GM12878 (cell line): ENCODE data around the gene TADA2A. TPM values are rescaled to one million over a fixed set of nuclear protein-coding genes. Genes with fewer than 3 reads are reported as not detected.

ENCODE experiments used
- ATAC-seq: fragments of 200-7000 bp; cut with Tn5 transposase; 3 replicates; pipeline ENCODE4 v1.9.1; 2020; ENCODE audit warnings: mild to moderate bottlenecking, moderate library complexity
- BruUV-seq: library from RNA; stranded (reverse); fragments of 400-500 nt; replicated peaks from 2 replicates; lab custom pipeline; 2021; lab: Mats Ljungman, UMichigan
- CTCF ChIA-PET: fragments of 300-600 bp; sonication (Branson Sonifier 250); formaldehyde crosslinking; extraction: SDS; loops from one replicate; lab custom pipeline; 2021; ENCODE audit warnings: inconsistent platforms; lab: Yijun Ruan, JAX
- POLR2A ChIA-PET: fragments of 350-600 bp; formaldehyde crosslinking; extraction: SDS; loops from one replicate; lab custom pipeline; 2021; ENCODE audit warnings: inconsistent platforms; lab: Charles Lee
- RAD21 ChIA-PET: fragments of 300-600 bp; sonication (Branson Sonifier 250); formaldehyde crosslinking; loops from one replicate; lab custom pipeline; 2023; ENCODE audit warnings: antibody characterized with exemption; ENCODE audit not compliant: unreplicated experiment; lab: Charles Lee
- SMC1A ChIA-PET: fragments of 300-600 bp; sonication (Branson Sonifier 250); formaldehyde crosslinking; loops from one replicate; lab custom pipeline; 2023; ENCODE audit not compliant: unreplicated experiment, uncharacterized antibody; lab: Charles Lee
- DNase-seq: peaks from one replicate; pipeline ENCODE4 v3.0.0-alpha.2; 2011; ENCODE audit warnings: low read depth, low spot score
- FAIRE-seq: peaks from 3 replicates; lab custom pipeline; 2011; peaks lifted over from hg19 to GRCh38; lab: Jason Lieb, UNC
- H2AFZ ChIP-seq: 2 replicates; pipeline ENCODE4 v1.6.0; 2011; ENCODE audit warnings: low read depth, low read length, control low read depth; ENCODE audit not compliant: control insufficient read depth
- H3K27ac ChIP-seq: 2 replicates; pipeline ENCODE4 v1.5.1; 2011; ENCODE audit warnings: control low read depth; ENCODE audit not compliant: control insufficient read depth, insufficient read depth
- H3K27me3 ChIP-seq, 2 experiments: replicated peaks in 1 of 2; 2 replicates each; pipeline versions ENCODE4 v1.6.0 to v1.6.1; 2011; ENCODE audit warnings: low read length in 1 of 2; ENCODE audit not compliant: control insufficient read depth in 2 of 2, insufficient read depth in 2 of 2
- H3K36me3 ChIP-seq, 2 experiments: 2 replicates each; pipeline ENCODE4 v1.5.1; 2011; ENCODE audit warnings: low read length in 1 of 2; ENCODE audit not compliant: control insufficient read depth in 2 of 2, insufficient read depth in 2 of 2
- H3K4me1 ChIP-seq: 2 replicates; pipeline ENCODE4 v1.6.1; 2011; ENCODE audit warnings: mild to moderate bottlenecking, low read length, moderate library complexity, mixed read lengths; ENCODE audit not compliant: control insufficient read depth, insufficient read depth
- H3K4me2 ChIP-seq: 2 replicates; pipeline ENCODE4 v1.6.0; 2011; ENCODE audit warnings: control low read depth; ENCODE audit not compliant: control insufficient read depth, insufficient read depth
- H3K4me3 ChIP-seq: fragments of 200-600 bp; sonication (generic); 2 replicates; pipeline ENCODE4 v1.5.1; 2016
- H3K79me2 ChIP-seq: 2 replicates; pipeline ENCODE4 v1.6.0; 2011; ENCODE audit warnings: low read length; ENCODE audit not compliant: control insufficient read depth, insufficient read depth
- H3K9ac ChIP-seq: 2 replicates; pipeline ENCODE4 v1.8.0; 2011; ENCODE audit warnings: low read length, control low read depth, mixed read lengths; ENCODE audit not compliant: control insufficient read depth, insufficient read depth
- H3K9me3 ChIP-seq: replicated peaks from 3 replicates; pipeline ENCODE4 v1.5.1; 2011; ENCODE audit warnings: mild to moderate bottlenecking, low read length; ENCODE audit not compliant: control insufficient read depth, insufficient read depth
- H4K20me1 ChIP-seq: 2 replicates; pipeline ENCODE4 v1.6.0; 2011; ENCODE audit not compliant: control insufficient read depth, insufficient read depth
- BACH1 ChIP-seq: fragments of 450-650 bp; IDR thresholded peaks from 2 replicates; pipeline ENCODE4 v1.6.1; 2017; ENCODE audit warnings: mild to moderate bottlenecking, borderline replicate concordance
- CBFB ChIP-seq: IDR thresholded peaks from 2 replicates; pipeline ENCODE4 v1.6.1; 2016; ENCODE audit warnings: antibody characterized with exemption, low read depth
- ETV6 ChIP-seq, 2 experiments: fragments of 450-650 bp in 1 of 2; IDR thresholded peaks in 1 of 2; conservative IDR thresholded peaks in 1 of 2; 2 replicates each; pipeline ENCODE4 v1.6.1; 2014; ENCODE audit warnings: antibody characterized with exemption in 1 of 2, borderline replicate concordance in 1 of 2, low read depth in 1 of 2, mild to moderate bottlenecking in 1 of 2, moderate library complexity in 1 of 2
- FOXM1 ChIP-seq: IDR thresholded peaks from 2 replicates; pipeline ENCODE4 v1.6.1; 2012; ENCODE audit warnings: low read depth, mild to moderate bottlenecking, inconsistent platforms, low read length, moderate library complexity
- KLF5 ChIP-seq: fragments of 450-650 bp; IDR thresholded peaks from 2 replicates; pipeline ENCODE4 v1.6.1; 2014; ENCODE audit warnings: mild to moderate bottlenecking; ENCODE audit not compliant: partially characterized antibody
- MTA3 ChIP-seq: IDR thresholded peaks from 2 replicates; pipeline ENCODE4 v1.6.1; 2012; ENCODE audit warnings: low read length, inconsistent platforms, borderline replicate concordance
- MYC ChIP-seq: IDR thresholded peaks from 2 replicates; pipeline ENCODE4 v1.6.1; 2011; ENCODE audit warnings: mild to moderate bottlenecking, low read length, moderate library complexity, inconsistent platforms; ENCODE audit not compliant: insufficient read depth, insufficient replicate concordance, insufficient read length, severe bottlenecking
- NR2F1 ChIP-seq: fragments of 450-650 bp; conservative IDR thresholded peaks from 2 replicates; pipeline ENCODE4 v1.6.1; 2017; ENCODE audit warnings: mild to moderate bottlenecking
- RAD21 ChIP-seq: IDR thresholded peaks from 2 replicates; pipeline ENCODE4 v1.6.1; 2011; ENCODE audit warnings: mild to moderate bottlenecking, low read depth, low read length, moderate library complexity; ENCODE audit not compliant: insufficient read depth
- RBBP5 ChIP-seq: fragments of 200-600 bp; sonication (generic); conservative IDR thresholded peaks from 2 replicates; pipeline ENCODE4 v1.6.1; 2016
- SPI1 ChIP-seq: IDR thresholded peaks from 2 replicates; pipeline ENCODE4 v1.6.1; 2011; ENCODE audit warnings: low read depth, mild to moderate bottlenecking, low read length, moderate library complexity, borderline replicate concordance; ENCODE audit not compliant: insufficient read depth
- WRNIP1 ChIP-seq: IDR thresholded peaks from 2 replicates; pipeline ENCODE4 v1.6.1; 2011; ENCODE audit warnings: low read depth, low read length, improper control_type of control experiment, borderline replicate concordance
- WGBS: methylation state at CpG from one replicate; pipeline ENCODE4 v1.1.6; 2016; ENCODE audit warnings: low lambda C conversion rate; ENCODE audit not compliant: insufficient replicate concordance, insufficient coverage; ENCODE audit errors: missing lambda C conversion rate; 5-methylcytosine and 5-hydroxymethylcytosine counted together
- in situ Hi-C: fragments of 300-500 bp; cut with MboI; formaldehyde crosslinking; loops from 9 replicates; pipeline ENCODE4 v1.14.3; 2018; ENCODE audit warnings: mixed read lengths
- intact Hi-C: fragments of 100-400 bp; cut with micrococcal nuclease; formaldehyde crosslinking; loops from one replicate; pipeline ENCODE4 v1.14.2; 2022; ENCODE audit not compliant: unreplicated experiment
- polyA plus RNA-seq, 11 experiments: library from polyadenylated mRNA; depleted of rRNA in 4 of 11; unstranded in 6 of 11; stranded (reverse) in 5 of 11; fragments of >200 nt; fragmentation: Nextera tagmentation in 4 of 11; fragmentation: Illumina TruSeq in 1 of 11; extraction: Ambion mirVana in 4 of 11; extraction: Trizol in 1 of 11; gene quantifications; 1 replicate in 1 of 11; 2 replicates in 10 of 11; pipeline versions ENCODE4 v1.2.1 to v1.2.3, GENCODE V29; 2011 to 2016; ENCODE audit warnings: inconsistent platforms in 2 of 11, missing spikeins in 2 of 11, low read depth in 1 of 11
- total RNA-seq, 4 experiments: library from RNA; depleted of rRNA in 3 of 4; stranded (reverse); fragments of >200 nt in 3 of 4; fragmentation: Illumina TruSeq in 1 of 4; extraction: Trizol in 1 of 4; gene quantifications; 2 replicates each; pipeline versions ENCODE4 v1.2.1 to v1.2.3, GENCODE V29; 2013 to 2021

Gene TADA2A
- total and polyA plus RNA-seq, 10 of the 15 experiments (the other 5 are each of a cell fraction or from before 2014, with no cell fraction given): 19.6 to 43.8 (median 34.1) TPM

DNA sequence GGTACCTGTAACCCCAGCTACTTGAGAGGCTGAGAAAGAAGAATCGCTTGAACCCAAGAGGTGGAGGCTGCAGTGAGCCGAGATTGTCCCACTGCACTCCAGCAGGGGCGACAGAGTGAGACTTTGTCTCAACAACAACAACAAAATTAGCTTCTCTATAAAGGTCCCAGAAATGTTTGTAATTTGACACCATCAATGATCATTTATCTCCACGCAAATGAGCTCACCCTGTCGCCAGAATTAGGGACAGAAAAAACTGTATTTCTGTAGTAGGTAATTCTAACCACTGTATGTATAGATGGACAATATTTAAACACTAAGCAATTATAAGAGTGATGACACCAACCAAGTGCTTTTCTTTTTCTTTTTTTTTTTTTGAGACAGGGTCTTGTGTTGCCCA lies 20.2 kb upstream of the TADA2A start (continued):
- TF ChIP-seq RAD21: no peak

DNA sequence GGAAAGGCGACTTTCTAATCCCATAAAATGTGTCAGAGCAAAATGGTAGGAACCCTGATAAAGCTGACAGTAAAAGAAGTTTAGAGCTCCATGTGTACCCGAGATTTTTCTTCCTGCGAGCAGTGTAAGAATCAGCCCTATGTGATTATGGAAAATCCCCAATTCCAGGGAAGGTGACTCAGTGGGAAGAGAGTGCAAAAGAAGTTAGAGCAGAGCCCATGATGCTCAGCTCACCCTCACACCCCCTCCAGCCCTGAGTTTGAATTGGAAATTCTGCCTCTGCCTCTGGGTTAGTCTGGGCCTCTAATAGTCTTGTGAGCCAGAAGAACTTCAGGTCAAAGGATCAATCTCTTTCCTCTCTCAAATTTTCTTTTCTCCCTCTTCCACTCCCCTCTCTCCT lies 18.4 kb upstream of the TADA2A start:
- Histone ChIP-seq H3K9me3 (no peaks in the 10 kb centered on the region), H3K27me3 (no peaks in the 10 kb centered on the region), H3K9ac (no peak overlapping the region), H4K20me1 (no peaks in the 10 kb centered on the region), H3K36me3 (no peaks in the 10 kb centered on the region), H3K4me2 (no peak overlapping the region), H3K27ac (no peak overlapping the region), H3K4me1 (peaks cover 26% of the 10 kb centered on the region), H2AFZ (no peak overlapping the region), H3K79me2 (no peaks in the 10 kb centered on the region), H3K4me3 (no peak overlapping the region)
- intact Hi-C loops: no loop called here
- FAIRE-seq (no peak), DNase-seq (no peak), ATAC-seq (no peak)
- ChIA-PET SMC1A (interaction anchor here (0.6 to 4.9 kb wide), 3 partner anchors 10 to 432 kb away, joined by 3 to 27 read pairs (median 3); no protein-coding TSS in a partner anchor), RAD21 (interaction anchor here (3.7 kb wide), 1 partner anchor 9 kb away, joined by 13 read pairs; no protein-coding TSS in a partner anchor), CTCF (interaction anchor here (0.6 to 3.9 kb wide), 3 partner anchors 10 to 26 kb away, joined by 3 to 38 read pairs (median 3); partner anchors contain the start of gene C17orf78), POLR2A (interaction anchor here (0.6 kb wide), 1 partner anchor 224 kb away, joined by 3 read pairs; no protein-coding TSS in a partner anchor)
- no TSS peak for BruUV-seq
- TF ChIP-seq MYC (no peak), MTA3 (no peak), BACH1 (no peak), WRNIP1 (no peak), NR2F1 (no peak), FOXM1 (no peak), KLF5 (no peak), SPI1 (no peak), CBFB (no peak), ETV6 (conservative IDR thresholded peaks at IDR 0.05 in 1 of 2, IDR thresholded peaks at IDR 0.05 in 1 of 2; ENCODE audit: borderline replicate concordance in 1 of 2, low read depth in 1 of 2) (no peak), RBBP5 (no peak)
- WGBS: 70% methylated on average over 3 of the region's 3 CpGs
- in situ Hi-C loops: no loop called here
